OCI-M2 (cell line): Measurements from ENCODE around the gene FAM78A.

Experiments used
- DNase-seq: peaks from one replicate; lab custom pipeline; 2025; ENCODE audit not compliant: unreplicated experiment; lab: John Stamatoyannopoulos, UW

FAM78A gene

DNA sequence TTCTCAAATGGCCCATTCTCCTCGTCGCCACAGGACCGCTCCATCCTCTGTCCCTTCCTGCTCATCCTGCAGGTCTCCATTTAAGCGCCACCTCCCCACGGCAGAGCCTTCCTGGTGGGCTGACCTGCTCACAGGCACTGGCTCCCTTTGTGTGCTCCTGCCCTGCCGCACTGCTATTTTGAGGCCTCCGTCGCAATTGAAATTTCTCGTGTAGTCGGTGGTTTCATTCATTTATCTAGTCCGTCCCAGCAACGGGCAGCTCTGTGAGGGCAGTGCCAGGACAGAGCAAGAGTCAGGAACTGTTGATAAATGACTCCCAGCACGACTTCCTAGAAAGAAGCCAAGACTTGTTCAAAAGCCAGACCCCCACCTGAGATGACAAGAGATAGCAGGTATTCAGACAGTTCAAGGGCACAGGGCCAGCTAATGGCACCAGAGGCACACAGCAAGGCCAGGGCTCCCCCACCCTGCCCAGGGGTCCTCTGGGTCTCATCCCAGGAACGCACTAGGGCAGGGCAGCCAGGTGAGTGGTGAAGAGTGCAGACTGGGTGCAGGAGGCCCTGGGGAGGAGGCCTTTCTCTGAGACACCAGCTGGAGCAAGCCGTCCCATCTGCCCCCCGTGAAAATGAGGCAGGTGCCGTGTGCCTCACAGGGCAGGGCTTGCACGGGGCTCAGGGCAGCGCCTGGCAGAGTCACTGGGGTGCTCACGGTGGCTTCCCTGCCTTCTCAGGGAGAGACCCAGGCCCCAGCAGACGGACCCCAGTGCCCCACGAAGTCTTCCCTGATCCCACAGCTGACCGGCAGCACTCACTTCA lies 36.9 kb downstream of the FAM78A start:
- DNase-seq: no peak

DNA sequence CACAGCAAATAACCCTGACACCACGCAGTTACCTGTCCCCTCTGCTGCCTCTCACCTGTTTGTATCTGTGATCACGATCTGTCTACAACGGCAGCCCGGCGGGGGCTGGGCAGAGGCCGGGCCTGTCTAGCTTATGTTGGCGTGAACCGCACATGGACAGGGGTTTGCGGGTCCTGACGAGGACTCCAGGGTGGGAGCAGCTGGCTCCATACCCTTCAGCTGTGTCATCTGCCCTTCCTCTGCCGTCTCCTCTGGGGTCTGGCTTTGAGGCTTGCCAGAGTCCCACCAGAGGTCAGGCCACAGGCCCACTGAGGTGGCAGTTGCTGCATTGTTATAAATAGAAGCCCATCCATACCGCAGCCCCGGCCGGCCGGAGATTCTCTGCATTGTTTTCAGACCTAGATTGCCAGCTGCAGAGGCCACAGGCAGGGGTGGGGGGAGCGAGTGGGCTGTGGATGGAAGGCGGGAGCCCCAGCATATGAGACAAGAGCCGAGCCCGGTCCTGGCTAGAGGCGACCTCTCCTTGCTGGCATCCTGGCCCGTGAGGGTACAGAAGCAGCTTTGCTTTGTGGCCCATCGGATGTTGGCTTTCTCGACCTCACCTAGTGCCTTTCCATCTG lies 37.8 kb downstream of the FAM78A start:
- no peak for DNase-seq

DNA sequence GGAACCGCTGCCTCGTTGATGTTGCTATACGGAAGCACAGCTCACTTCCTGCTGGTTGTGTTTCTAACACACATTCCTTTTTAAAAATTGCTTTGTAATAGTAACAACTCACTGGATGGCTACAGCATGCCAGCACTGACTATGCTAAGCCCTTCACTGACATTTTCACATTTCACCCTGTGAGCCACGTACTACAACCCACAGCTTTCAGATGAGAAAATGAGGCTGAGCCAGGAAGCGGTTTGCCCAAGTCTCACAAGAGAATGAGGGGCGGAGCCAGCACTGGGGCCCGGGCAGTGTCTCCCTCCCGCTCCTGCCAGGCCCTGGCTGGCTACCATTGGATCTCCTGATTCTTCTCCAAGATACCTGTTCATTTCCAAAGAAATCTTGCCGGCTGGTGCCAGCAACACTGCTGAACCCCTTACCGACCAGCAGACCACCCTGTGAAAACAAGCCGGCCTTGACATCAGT lies 38.3 kb downstream of the FAM78A start:
- no peak for DNase-seq

DNA sequence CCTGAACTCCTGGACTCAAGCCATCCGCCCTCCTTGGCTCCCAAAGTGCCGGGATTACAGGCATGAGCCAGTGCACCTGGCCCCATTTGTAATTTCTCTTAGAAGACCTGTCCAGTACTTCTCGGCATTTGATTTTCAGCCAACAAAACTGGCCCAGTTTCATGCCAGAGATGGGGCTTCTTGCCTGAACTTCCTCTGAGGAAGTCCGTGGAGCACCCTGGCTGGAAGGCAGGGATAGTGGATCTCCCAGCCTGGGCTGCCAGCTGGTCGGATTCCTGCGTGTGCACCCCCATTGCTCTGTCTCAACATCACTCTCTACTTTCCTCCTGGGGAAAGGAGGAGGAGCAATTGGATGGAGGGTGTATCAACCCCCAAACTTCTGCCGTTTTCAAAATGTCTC lies 39.0 kb downstream of the FAM78A start:
- no peak for DNase-seq

DNA sequence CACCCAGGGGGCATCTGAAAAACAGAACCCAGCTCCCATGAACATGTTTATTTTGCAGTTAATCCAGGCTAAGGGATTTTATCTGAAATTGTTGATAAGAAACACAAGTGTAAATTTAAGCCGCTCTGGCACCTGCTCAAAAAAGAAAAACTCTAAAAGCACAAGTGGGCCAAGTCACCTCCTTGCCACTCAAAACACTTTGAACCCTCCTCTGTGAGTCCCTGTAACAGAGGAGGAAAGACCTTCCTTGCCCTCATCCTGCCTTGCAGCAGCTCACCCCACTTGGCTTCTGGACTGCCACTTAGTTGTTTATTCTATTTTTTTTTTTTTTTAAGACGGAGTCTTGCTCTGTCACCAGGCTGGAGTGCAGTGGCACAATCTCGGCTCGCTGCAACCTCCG lies 39.5 kb downstream of the FAM78A start:
- DNase-seq: no peak

DNA sequence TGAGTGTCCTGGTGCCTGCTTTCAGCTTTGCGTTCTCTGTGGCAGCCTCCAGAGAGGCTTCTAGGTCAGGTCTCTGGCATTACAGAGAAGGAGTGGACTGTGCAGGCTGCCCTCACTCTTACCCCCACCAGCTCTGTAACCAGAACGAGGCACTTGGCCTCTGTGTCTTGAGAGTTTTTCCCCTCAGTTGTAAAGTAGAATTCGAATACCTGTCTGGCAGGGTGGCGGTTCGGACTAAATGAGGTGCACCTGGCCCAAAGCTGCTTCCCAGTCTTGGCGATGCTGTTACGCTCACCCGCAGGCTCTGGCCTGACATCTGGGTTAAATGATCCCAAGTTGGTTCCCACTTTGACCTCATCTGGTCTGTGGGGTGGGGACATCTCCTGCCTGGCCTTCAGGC lies 40.1 kb downstream of the FAM78A start:
- no peak for DNase-seq

DNA sequence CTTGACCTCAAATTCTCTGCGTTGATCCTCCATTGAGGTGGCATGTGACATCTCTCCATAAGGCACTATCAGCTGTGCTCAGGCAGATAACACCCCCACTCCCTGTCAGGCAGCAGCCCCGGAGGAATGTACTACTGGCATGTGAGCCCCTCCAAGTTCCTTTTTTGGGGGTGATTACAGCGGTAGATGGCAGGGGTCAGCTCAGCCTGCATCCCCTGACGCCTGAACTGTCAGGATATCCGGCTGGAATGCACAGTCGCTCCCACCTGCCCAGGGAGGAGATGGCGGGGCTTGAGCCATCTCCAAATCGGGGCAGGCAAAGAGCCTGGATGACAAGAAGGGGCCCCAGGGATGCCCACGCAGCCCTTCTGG lies 40.8 kb downstream of the FAM78A start:
- DNase-seq: no peak

DNA sequence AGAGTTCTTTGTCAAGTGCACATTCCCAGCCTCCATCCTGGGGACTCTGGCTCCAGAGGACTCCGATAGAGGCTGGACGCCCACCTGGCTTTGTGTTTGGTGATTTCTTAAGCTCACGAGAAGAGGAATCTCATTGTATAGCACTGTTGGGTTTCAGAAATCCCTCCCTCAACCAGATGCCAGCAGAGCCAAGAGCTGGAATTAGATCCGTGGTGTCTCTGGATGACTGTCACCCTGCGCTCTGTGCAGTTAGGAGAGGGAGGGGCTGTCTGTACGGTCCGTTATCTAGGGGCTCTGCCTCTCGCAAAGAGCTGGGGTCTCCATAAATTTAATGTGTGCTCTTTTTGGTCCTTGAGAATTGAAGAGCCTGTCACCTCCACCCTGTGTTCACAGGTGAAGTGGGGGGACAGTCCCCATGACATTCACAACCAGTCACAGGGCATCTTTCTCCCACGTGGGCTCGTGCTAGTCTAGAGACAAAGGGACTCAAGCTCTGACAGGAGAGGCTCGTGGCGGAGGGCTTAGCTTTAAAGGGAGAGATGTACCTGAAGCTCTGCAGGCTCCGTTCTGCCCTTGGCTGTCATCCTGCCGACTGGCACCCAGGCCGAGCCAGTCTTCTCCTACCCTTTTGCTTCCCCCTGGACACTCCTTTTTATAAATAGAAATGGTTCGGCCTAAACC lies 41.4 kb downstream of the FAM78A start:
- no peak for DNase-seq

DNA sequence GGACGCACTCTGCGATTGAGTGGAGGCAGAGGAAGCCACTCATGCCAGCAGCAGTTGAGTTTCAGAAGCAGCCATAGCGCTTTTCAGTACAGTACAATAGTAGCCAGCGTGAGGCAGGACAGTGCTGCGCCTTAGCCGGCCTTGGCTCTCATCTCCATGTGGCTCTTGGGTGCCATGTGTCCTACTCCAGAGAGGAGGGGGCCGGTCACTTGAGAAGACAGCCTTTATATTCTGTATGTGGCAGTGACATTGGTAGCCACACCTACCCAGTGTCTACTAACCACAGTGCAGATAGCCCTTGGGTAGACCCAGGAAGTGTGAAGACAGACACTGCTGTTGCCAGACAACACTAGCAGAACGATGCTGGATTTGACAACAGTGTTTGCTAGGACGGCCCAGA lies 42.3 kb downstream of the FAM78A start:
- no peak for DNase-seq

DNA sequence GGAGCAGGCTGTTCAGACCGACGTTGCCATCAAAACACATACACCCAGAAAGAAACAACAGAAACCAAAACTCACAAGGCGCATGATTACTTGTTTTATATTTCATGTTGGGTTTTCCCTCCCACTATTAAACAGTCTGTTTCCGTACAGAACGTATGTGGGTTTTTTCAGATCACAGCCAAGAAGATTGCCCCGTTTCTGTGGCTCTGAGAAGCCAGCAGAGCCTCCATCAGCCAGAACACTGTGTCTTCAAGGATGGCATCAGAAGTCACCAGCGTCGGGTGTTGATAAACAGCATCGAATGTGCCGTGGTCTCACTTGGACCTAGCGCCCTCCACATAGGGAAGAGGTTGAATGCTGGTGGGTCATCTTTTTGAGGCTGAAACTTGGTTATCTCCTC lies 42.8 kb downstream of the FAM78A start:
- DNase-seq: no peak

DNA sequence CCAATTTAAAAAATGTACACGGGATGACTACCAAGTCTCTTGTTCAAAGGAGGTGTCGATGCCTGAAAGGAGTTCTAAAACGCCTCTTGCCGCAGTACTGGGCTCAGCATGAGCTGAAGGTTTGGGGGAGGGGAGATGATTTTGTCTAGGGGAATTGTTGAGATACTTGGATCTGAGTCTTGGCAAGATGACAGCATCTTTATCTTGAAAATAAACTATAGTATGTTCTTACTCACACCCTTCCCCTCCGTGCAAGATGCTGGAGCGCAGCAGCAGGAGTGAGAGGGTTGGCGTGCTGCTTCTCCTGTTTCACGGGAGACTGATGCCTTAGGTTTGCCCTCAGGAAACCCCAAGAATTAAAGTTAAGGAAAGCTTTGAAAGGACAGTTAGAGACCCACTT lies 47.3 kb downstream of the FAM78A start:
- DNase-seq: no peak

DNA sequence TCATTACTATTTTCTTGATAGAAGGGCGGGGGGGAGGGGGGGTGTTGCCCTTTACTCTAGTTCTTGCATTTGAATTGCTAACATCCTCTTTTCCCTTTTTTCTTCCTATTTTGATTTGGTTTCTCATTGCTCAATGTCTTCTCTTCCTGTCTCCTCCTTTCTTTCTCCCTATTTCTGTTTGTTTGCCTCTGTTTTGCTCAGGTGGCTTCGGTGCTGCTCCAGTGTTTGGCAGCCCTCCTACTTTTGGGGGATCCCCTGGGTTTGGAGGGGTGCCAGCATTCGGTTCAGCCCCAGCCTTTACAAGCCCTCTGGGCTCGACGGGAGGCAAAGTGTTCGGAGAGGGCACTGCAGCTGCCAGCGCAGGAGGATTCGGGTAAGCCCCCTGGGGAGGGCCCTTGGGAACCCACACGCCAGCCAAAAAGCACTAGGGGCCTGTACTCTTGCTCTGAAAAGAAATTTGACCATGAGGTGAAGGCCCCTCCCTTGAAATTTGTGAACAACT lies 48.3 kb downstream of the FAM78A start:
- DNase-seq: no peak

DNA sequence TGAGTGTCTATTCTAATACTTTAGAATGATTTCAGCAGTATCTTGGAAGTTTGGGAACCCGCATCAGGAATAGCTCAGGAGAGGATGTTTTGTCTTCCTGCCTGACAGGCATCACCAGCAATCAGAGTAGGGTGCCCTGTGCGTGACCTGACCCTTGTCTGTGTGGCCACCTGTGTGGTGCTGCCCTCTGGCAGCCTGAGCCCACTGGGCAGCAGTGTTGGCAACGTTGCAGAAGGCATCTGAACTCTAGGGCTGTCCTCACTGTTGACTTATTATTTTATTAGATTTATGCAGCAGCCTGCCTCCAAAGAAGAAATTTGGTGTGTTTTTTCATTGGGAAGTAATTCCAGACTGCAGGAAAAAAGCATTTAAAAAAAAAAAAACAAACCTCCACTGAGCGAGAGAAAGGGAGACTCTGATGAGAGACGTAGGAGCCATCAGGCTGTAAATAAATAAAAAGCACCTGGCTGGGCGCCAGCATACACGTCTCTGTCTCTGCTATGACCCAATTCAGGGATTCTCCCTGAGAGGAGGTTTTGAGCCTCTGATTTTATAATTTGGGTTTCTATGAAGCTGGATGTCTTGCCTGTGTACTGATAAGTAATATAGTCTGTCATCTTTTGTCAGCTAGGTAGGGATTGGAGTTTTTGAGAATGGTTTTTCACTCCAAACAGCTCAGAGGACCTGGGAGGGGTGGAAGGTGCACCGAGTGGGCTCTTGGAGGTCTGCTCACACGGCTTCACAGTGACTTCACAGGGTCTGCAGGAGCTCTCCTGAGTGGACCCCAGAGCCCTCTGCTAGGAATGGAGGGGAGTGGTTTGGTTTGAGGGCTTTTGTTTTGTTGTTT lies 49.0 kb downstream of the FAM78A start:
- no peak for DNase-seq

DNA sequence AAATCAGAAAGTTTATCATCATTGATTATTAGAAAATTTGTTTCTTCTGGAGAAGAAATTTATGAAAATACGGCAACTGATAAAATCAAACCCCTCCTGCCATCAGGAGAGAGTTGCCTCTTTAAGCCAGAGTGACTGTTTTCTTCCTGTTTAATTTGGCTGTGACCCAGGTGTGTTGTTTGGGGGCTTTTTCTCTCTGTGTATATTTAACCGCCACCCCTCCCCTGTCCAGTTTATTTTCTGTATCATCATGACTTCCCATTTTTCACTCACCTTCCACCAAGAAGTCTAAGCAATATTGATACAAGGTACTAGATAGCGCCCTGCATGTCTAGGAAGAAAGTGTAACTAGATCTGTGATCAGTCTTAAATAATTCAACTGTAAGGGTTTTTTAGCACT lies 50.1 kb downstream of the FAM78A start:
- DNase-seq: no peak

DNA sequence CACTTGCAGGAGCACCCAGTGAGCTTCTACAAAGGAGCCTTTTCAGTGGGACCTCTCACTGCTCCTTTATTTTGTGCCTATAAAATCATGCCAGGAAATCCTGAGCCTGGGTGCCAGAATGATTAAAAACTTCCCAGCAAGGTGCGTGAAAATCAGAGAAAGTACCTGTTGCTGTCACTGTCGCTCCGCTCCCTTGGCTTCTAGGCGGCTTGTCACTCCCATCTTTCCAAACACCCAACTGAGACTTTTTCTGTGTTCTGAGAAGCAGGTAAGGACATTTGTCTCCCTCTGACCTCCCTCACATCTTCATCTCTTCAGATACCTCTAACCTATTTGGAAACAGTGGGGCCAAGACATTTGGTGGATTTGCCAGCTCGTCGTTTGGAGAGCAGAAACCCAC lies 53.9 kb downstream of the FAM78A start:
- no peak for DNase-seq

DNA sequence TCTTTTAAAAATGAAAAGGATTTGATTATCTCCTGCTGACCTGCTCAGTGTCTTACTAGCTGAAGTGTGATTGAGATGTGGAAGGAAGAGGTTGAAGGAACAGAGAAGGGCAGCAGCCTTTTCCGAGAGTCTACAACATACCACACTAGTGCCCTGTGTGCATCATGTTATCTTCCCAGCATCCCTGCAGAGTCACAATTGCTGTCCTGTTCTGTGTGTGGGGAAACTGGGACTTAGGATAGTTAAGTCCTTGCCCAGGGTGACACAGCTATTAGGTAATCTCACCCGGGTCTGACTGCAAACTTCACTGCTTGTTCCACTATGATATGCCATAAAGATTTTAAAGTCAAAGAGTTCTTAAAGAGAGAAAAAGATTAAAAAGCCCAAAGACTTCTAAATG lies 55.8 kb downstream of the FAM78A start:
- DNase-seq: no peak

DNA sequence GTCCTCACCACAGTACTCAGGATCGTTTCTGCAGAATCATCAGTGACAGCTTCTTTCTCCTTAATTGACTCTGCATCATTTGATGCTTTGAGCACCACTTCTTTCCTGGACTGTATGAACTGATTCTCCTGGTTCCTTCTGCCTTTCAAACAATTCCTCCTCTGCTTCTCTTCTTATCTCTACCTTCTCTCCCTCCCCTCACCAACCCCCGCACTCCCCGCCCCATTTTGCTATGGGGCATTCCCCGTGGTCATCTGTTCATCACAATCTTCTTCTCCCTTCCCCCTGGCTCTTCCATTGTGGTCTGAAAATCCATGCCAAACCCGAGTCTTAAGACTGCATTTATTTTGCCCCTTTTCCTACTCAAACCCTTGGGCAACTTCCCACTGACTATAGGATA lies 57.9 kb downstream of the FAM78A start:
- no peak for DNase-seq

DNA sequence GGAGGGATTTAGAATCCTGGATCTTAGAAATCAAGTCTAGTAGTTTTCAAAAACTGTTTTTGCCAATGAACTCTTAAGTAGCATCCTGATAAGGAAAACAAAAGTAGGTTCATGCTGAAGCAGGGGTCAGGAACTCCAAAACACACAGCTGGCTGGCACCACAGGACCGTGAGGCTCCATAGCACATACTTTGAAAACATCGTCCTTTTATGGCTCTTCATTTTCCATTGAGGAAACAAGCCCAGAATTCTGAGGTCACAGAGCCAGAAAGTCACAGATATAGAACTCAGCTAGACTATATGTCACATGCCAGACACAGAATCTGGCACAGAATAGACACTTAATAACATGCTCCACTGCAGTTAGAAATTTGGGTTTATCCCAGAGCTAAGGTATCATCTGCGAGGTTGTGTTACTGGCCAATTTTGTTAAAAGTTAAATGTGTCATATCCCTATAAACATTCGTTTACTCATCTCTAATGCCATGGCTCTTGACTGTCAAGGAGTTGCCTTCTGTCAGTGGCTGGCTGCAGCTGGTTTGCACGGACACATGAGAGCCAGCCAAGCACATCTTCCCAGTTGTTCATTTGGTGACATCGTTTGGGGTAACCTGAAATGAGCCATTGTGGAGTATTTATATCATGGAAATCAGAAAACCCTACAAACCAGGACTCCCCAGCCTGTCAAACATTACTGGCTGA lies 58.8 kb downstream of the FAM78A start:
- no peak for DNase-seq

DNA sequence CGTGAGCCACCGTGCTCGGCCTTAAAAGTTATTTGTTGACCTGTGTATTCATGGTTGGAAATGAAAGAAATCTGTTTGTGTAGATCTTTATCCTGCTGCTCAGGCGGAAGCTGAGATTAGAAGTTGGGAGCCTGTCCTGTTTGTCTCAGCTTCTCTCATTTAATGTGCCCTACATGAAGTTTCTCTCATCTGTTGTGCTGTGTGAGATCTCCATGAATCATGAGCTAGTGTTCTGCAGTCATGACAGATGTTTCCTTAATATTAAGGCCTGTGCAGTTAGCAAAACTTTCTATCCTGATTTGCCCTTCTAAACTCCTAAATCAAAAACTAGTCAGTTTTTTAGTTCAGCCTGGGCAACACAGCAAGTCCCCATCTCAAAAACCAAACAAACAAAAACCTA lies 59.5 kb downstream of the FAM78A start:
- DNase-seq: no peak

DNA sequence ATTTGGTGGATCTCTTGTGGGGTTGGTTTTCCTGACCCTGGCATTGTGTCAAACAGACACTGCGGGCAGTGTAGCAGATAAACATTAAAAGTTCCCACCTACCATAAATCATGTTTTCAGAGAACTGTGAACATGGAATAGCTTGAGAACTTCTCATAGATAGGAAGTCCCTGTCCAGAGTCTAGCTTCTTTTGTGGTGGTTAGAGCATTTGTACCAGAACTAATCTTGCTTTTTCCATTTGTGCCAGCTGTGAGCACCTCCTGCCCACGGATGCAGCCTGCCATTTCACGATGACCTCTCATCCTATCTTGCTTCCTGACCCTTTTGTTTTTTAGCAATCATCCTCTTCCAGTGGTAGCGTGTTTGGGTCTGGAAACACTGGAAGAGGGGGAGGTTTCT lies 61.4 kb downstream of the FAM78A start:
- no peak for DNase-seq
